ENCODE data around the gene ZNF512B.

Gene ZNF512B

DNA sequence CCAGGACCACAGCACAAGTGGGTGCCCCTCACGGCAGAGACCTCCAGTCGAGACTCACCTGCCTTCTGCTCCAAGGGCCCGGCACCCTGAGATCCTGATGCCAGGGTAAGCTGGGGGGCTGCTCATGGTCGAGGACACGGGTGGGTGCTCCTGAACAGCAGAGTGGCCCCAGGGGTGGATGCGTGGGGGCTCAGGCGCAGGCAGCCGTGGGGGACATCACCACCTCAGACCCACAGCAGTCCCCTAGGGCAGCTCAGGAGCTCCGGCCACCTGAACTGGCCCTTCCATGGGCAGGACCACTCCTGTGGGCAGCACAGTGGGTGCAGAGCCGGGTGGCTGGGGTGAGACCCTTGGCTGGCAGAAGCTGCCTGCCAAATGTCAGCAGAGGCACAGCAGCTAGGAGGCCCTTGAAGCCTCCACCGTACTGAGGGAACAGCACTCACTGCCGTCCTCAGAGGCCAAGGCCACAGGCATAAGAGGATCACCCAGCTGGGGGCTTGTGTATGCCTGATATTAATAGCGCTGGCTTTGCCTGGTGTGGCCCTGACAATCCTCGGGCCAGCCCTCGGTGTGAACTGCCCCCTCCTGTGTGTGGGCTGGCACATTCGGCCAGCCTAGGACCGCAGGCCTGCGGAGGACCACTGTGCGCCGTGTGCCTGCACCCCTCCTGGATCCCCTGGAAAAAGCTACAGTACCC lies 18.9 kb downstream of the ZNF512B start:
- DNase-seq (ENCODE audit: insufficient read length) (no peak), FAIRE-seq (no peak)
- TF ChIP-seq TAF1 (IDR thresholded peaks at IDR 0.05; ENCODE audit: borderline replicate concordance, low read depth, low read length) (no peak), POLR2A (IDR thresholded peaks at IDR 0.05; ENCODE audit: low read depth, low read length) (no peak), POLR2AphosphoS5 (IDR thresholded peaks at IDR 0.05; ENCODE audit: low read depth, low read length) (no peak)

- DNase-seq (ENCODE audit: insufficient read length) = no peak
- FAIRE-seq = no peak
- no peak for TF ChIP-seq POLR2A (IDR thresholded peaks at IDR 0.05; ENCODE audit: low read depth, low read length)
- no peak for TF ChIP-seq POLR2AphosphoS5 (IDR thresholded peaks at IDR 0.05; ENCODE audit: low read depth, low read length)
- TF ChIP-seq TAF1 (IDR thresholded peaks at IDR 0.05; ENCODE audit: borderline replicate concordance, low read depth, low read length) = no peak
Measured at GRCh38 chr20:63947638-63948456, 21.9 kb downstream of the ZNF512B start.

DNA sequence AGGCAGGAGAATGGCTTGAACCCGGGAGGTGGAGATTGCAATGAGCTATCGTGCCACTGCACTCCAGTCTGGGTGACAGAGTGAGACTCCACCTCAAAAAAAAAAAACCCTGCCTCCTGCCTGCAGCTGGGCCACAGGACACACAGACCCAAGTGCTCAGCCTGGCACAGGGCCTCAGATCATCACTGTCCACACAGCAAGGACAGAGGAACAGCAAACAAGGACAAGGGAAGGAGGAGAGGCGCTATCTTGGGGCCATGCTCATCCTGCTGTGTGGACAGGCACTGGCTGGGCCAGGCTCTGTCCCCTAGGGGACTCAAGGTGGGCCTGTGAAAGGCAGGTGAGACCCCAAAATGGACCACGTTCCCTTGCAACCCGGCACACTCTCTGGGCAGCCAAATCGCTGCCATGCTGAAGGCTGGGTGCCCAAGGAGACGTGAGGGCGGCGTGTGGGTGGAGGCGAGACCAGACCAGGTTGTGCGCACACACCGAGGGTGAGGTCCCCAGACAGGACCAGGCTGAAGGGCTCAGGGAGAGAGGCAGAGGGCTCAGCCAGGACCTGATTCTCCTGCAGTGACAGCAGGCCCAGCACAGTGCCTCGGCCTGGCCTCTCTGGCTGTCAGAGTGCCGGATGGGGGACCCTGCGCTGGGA lies 22.6 kb downstream of the ZNF512B start:
- TF ChIP-seq POLR2AphosphoS5 (IDR thresholded peaks at IDR 0.05; ENCODE audit: low read depth, low read length) = no peak
- TF ChIP-seq POLR2A (IDR thresholded peaks at IDR 0.05; ENCODE audit: low read depth, low read length) = no peak
- TF ChIP-seq TAF1 (IDR thresholded peaks at IDR 0.05; ENCODE audit: borderline replicate concordance, low read depth, low read length) = no peak
- FAIRE-seq (no peak), DNase-seq (ENCODE audit: insufficient read length) (no peak)

GRCh38 chr20:63945921-63946920 lies 23.5 kb downstream of the ZNF512B start:
- FAIRE-seq (no peak), DNase-seq (ENCODE audit: insufficient read length) (no peak)
- TF ChIP-seq POLR2A (IDR thresholded peaks at IDR 0.05; ENCODE audit: low read depth, low read length) (no peak), TAF1 (IDR thresholded peaks at IDR 0.05; ENCODE audit: borderline replicate concordance, low read depth, low read length) (no peak), POLR2AphosphoS5 (IDR thresholded peaks at IDR 0.05; ENCODE audit: low read depth, low read length) (no peak)

GRCh38 chr20:63945031-63945658 lies 24.6 kb downstream of the ZNF512B start:
- TF ChIP-seq POLR2A (IDR thresholded peaks at IDR 0.05; ENCODE audit: low read depth, low read length) (no peak), TAF1 (IDR thresholded peaks at IDR 0.05; ENCODE audit: borderline replicate concordance, low read depth, low read length) (no peak), POLR2AphosphoS5 (IDR thresholded peaks at IDR 0.05; ENCODE audit: low read depth, low read length) (no peak)
- DNase-seq (ENCODE audit: insufficient read length) (no peak), FAIRE-seq (no peak)

DNA sequence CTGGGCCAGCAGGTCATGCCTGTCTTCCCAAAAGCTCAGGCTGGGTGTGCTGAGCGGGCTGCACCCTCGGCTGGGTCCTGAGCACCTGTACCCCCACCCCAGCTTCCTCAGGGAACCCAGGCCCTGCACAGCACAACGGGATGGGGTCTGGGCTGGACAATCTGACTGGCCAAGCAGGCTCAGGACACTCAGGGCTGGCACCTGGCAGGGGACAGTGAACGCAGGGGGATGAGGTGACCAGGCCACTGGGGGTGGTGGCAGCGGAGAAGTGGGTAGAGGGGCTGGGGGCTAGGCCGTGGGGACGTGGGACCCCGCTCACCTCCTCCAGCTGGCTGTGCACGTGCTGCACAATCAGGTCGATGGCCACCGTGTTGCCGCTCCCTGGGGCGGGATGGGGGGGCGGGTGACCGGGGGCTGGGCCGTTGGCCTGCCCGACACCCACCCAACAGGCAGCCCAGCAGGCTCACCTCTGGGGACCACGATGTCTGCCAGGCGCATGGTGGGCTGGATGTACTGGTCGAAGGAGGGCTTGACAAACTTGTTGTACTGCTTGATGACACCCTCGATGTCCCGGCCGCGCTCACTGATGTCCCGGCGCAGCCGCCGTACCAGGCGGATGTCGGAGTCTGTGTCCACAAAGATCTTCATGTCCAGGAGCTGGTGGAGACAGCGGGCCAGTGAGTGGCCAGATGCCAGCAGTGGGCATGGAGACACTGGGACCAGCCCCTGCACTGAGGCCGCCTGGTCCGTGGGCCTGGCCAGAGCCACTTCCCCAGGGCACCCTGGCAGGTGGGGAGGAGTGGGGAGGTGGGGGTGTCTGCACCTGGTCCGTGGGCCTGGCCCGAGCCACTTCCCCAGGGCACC lies 25.4 kb downstream of the ZNF512B start:
- TF ChIP-seq POLR2AphosphoS5 (IDR thresholded peaks at IDR 0.05; ENCODE audit: low read depth, low read length) = no peak
- TF ChIP-seq TAF1 (IDR thresholded peaks at IDR 0.05; ENCODE audit: borderline replicate concordance, low read depth, low read length) = no peak
- TF ChIP-seq POLR2A (IDR thresholded peaks at IDR 0.05; ENCODE audit: low read depth, low read length) = no peak
- FAIRE-seq (no peak), DNase-seq (ENCODE audit: insufficient read length) (no peak)

GRCh38 chr20:63943808-63944077 lies 26.0 kb downstream of the ZNF512B start:
- FAIRE-seq (no peak), DNase-seq (ENCODE audit: insufficient read length) (no peak)
- TF ChIP-seq POLR2AphosphoS5 (IDR thresholded peaks at IDR 0.05; ENCODE audit: low read depth, low read length) (no peak), POLR2A (IDR thresholded peaks at IDR 0.05; ENCODE audit: low read depth, low read length) (no peak), TAF1 (IDR thresholded peaks at IDR 0.05; ENCODE audit: borderline replicate concordance, low read depth, low read length) (no peak)

DNA sequence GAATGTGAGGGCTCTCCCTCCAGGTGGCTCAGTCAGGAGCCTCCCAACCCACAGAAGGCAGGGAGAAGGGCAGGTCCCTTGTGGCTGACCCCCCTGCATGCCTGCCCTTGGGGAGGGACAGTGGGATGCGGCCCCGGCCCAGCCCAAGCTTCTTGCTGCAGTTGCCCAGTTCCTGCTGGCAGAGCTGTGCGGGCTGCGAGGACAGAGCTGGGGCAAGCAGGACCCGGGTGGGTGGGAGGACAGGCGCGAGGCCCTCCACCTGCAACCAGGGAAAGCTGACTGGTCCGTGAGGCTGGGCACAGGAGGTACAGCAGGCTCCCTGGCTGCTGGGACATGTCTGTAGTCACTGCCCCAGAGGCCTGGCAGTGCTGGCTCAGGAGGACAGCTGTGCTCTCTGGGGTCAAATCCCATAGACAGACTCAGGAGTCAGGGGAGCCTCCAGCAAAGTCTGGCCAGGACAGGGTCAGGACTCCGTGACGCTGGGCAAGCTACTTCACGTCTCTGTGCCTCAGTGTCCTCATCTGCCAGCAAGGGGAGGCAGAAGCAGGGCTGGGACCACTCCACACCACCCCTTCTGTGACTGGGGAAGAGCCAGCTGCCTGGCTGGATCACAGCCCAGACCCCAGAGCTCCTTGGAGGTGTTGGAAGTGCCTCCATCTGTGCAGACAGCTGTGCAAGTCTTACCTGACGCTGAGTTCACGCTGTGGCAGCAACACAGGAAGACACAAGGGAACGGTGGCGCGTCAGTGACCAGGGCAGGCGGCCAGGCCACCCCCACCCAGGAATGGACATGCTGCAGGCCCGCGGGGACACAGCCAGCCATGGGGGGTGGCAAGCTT lies 26.5 kb downstream of the ZNF512B start:
- no peak for DNase-seq (ENCODE audit: insufficient read length)
- no peak for FAIRE-seq
- TF ChIP-seq POLR2A (IDR thresholded peaks at IDR 0.05; ENCODE audit: low read depth, low read length) (no peak), POLR2AphosphoS5 (IDR thresholded peaks at IDR 0.05; ENCODE audit: low read depth, low read length) (no peak), TAF1 (IDR thresholded peaks at IDR 0.05; ENCODE audit: borderline replicate concordance, low read depth, low read length) (no peak)

All from GM12892 (cell line).